ENCODE data around the gene RAI14. TPM values are rescaled to one million over a fixed set of nuclear protein-coding genes. Genes with fewer than 3 reads are reported as not detected.
A peak's percentile ranks its signal among the peaks of the same experiment; 100 is the strongest.

RAI14 gene
- total RNA-seq, 1 experiment from 2014 or later, result 71.5 TPM

DNA sequence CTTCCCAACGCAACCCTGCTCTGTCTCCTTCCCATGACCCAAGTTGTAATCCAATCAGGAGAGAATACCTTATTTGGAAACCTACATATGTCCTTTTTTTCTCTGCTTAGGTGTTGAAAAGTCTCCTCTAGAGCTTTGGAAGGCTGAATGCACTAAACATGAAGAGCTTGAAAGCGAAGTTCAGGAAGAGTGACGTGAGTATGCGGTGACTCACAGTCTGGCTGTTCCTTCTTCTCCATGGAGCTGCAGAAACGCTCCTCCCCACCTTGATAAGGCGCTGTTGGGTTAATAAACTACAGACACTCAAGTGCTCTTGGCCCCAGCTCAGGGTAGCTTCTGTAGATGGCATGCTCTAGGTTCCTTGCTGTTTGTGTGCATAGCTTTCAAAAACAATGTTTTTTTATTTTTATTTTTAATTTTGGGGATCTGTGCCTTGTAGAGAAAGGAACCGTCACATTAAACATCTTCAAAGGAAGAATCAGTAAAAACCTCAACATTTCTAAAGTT, 30.7 kb downstream of the RAI14 start:
- no peak overlapping the region for H3K4me3 ChIP-seq (ENCODE audit: low read depth, low read length)
- intact Hi-C loops (cut with micrococcal nuclease; ENCODE audit: unreplicated experiment), result loop anchor here (1.0 to 5.0 kb wide), 6 partner anchors 12 to 200 kb away; partner anchors contain the start of genes RAI14 and TTC23L

DNA sequence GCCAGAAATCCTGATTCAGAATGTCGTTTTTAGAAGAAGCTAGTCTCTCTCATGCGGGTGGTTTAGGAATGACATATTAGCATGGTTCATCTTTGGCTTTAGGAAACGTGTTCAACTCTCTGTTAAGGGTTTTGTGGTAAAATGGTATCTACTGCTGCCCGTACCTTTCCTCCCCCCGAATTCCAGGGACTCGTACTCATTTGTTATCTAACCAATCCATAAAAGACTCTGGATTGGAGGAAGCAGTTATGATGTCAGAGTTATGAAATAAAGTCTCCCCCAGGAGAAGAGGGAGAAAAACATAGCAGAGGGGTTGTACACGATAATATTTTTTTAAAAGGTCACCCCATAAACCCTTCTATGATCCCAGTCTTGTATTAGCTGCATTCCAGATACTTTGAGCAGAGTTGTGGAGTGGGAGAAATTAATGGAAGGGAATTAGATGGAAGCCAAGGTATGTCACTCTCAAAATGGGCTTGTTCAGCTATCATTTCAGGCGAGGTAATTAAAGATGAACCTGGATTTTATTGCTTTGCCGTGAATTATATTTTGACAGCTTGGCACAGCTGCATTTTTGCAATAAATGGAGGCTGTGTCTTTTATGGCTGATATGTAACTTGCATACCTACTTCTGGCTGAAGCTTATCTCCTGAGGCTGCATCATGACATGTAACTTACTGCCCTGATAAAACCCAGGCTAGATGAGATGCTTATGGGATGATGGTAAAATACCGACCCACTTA, 31.3 kb downstream of the RAI14 start:
- no peak for DNase-seq

More for the DNA sequence above, 30.7 kb downstream of the RAI14 start:
- Histone ChIP-seq H3K27me3 (replicated peaks; ENCODE audit: control insufficient read depth, insufficient read depth, low read length) (no peaks in the 10 kb centered on the region), H3K36me3 (ENCODE audit: control insufficient read depth, insufficient read depth, low read length) (no peaks in the 10 kb centered on the region), H3K9me3 (no peaks in the 10 kb centered on the region), H3K4me1 (peaks cover 53% of the 10 kb centered on the region)
- Mint-ChIP-seq H3K27me3 (ENCODE audit: insufficient read depth, unreplicated experiment) (no peaks in the 10 kb centered on the region), H3K4me1 (ENCODE audit: low read depth, unreplicated experiment) (peaks cover 43% of the 10 kb centered on the region), H3K9me3 (ENCODE audit: unreplicated experiment) (no peaks in the 10 kb centered on the region), H3K4me3 (ENCODE audit: unreplicated experiment) (peak overlapping the region; percentile 67), H3K27ac (ENCODE audit: unreplicated experiment) (peak overlapping the region; percentile 88), H3K36me3 (ENCODE audit: insufficient read depth, unreplicated experiment) (peaks cover 36% of the 10 kb centered on the region)
- CTCF ChIA-PET, result interaction anchor here (0.8 to 1.9 kb wide), 5 partner anchors 13 to 211 kb away, joined by 3 to 7 read pairs (median 5); no protein-coding TSS in a partner anchor
- POLR2A ChIA-PET, result interaction anchor here (0.6 to 1.6 kb wide), 5 partner anchors 13 to 228 kb away, joined by 3 to 15 read pairs (median 9); partner anchors contain the start of genes BRIX1, RAD1 and RAI14
- peak; percentile 85 to 90 for DNase-seq
- TF ChIP-seq, protein P1, sequence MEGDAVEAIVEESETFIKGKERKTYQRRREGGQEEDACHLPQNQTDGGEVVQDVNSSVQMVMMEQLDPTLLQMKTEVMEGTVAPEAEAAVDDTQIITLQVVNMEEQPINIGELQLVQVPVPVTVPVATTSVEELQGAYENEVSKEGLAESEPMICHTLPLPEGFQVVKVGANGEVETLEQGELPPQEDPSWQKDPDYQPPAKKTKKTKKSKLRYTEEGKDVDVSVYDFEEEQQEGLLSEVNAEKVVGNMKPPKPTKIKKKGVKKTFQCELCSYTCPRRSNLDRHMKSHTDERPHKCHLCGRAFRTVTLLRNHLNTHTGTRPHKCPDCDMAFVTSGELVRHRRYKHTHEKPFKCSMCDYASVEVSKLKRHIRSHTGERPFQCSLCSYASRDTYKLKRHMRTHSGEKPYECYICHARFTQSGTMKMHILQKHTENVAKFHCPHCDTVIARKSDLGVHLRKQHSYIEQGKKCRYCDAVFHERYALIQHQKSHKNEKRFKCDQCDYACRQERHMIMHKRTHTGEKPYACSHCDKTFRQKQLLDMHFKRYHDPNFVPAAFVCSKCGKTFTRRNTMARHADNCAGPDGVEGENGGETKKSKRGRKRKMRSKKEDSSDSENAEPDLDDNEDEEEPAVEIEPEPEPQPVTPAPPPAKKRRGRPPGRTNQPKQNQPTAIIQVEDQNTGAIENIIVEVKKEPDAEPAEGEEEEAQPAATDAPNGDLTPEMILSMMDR (IDR thresholded peaks at IDR 0.05; ENCODE audit: insufficient read depth in 1 of 2, low read depth in 1 of 2, low read length in 1 of 2, severe bottlenecking in 1 of 2, unreplicated experiment in 1 of 2), result no peak
- no TSS peak for BruUV-seq (replicated peaks)

More for the DNA sequence above, 31.3 kb downstream of the RAI14 start:
- no peak overlapping the region for H3K4me3 ChIP-seq (ENCODE audit: low read depth, low read length)
- no peaks in the 10 kb centered on the region for H3K27me3 Mint-ChIP-seq (ENCODE audit: insufficient read depth, unreplicated experiment)
- peak overlapping the region; percentile 67 for H3K4me3 Mint-ChIP-seq (ENCODE audit: unreplicated experiment)
- BruUV-seq (replicated peaks), result TSS peak; percentile 56
- H3K4me1 ChIP-seq, result peaks cover 52% of the 10 kb centered on the region
- no peaks in the 10 kb centered on the region for H3K36me3 ChIP-seq (ENCODE audit: control insufficient read depth, insufficient read depth, low read length)
- H3K27me3 ChIP-seq (replicated peaks; ENCODE audit: control insufficient read depth, insufficient read depth, low read length), result no peaks in the 10 kb centered on the region
- H3K9me3 Mint-ChIP-seq (ENCODE audit: unreplicated experiment), result no peaks in the 10 kb centered on the region
- H3K4me1 Mint-ChIP-seq (ENCODE audit: low read depth, unreplicated experiment), result peaks cover 42% of the 10 kb centered on the region
- peaks cover 36% of the 10 kb centered on the region for H3K36me3 Mint-ChIP-seq (ENCODE audit: insufficient read depth, unreplicated experiment)
- CTCF ChIA-PET, result interaction anchor here (1.1 to 1.9 kb wide), 4 partner anchors 12 to 211 kb away, joined by 3 to 7 read pairs (median 5); no protein-coding TSS in a partner anchor
- peak overlapping the region; percentile 88 for H3K27ac Mint-ChIP-seq (ENCODE audit: unreplicated experiment)
- intact Hi-C loops (cut with micrococcal nuclease; ENCODE audit: unreplicated experiment), result loop anchor here (1.0 to 5.0 kb wide), 5 partner anchors 12 to 200 kb away; partner anchors contain the start of genes RAI14 and TTC23L
- H3K9me3 ChIP-seq, result no peaks in the 10 kb centered on the region
- TF ChIP-seq, protein P1 (IDR thresholded peaks at IDR 0.05; ENCODE audit: insufficient read depth in 1 of 2, low read depth in 1 of 2, low read length in 1 of 2, severe bottlenecking in 1 of 2, unreplicated experiment in 1 of 2), result no peak
- POLR2A ChIA-PET, result interaction anchor here (0.6 to 1.6 kb wide), 5 partner anchors 12 to 228 kb away, joined by 3 to 15 read pairs (median 9); partner anchors contain the start of genes BRIX1, RAD1 and RAI14
